ENCODE data around the gene NCMAP.
A peak's percentile ranks its signal among the peaks of the same experiment; 100 is the strongest.

Gene NCMAP

GRCh38 chr1:24620678-24621077 is 64.8 kb downstream of the NCMAP start:
- no peak for DNase-seq (ENCODE audit: extremely low read depth in 1 of 2, low read depth in 1 of 2)

GRCh38 chr1:24621121-24621520 is 65.2 kb downstream of the NCMAP start:
- DNase-seq (ENCODE audit: extremely low read depth in 1 of 2, low read depth in 1 of 2): no peak

- DNase-seq (ENCODE audit: extremely low read depth in 1 of 2, low read depth in 1 of 2): no peak
These were observed 66.3 kb downstream of the NCMAP start for GRCh38 chr1:24622218-24622617.

- DNase-seq (ENCODE audit: extremely low read depth in 1 of 2, low read depth in 1 of 2): no peak
These were observed 76.9 kb downstream of the NCMAP start for GRCh38 chr1:24632832-24633175.

- DNase-seq (ENCODE audit: extremely low read depth in 1 of 2, low read depth in 1 of 2): no peak
These were observed 79.4 kb downstream of the NCMAP start for GRCh38 chr1:24635195-24635843.

GRCh38 chr1:24636661-24637357 is 80.9 kb downstream of the NCMAP start:
- DNase-seq (ENCODE audit: extremely low read depth in 1 of 2, low read depth in 1 of 2): no peak

GRCh38 chr1:24639094-24639493 is 83.2 kb downstream of the NCMAP start:
- DNase-seq (ENCODE audit: extremely low read depth in 1 of 2, low read depth in 1 of 2): no peak

- no peak for DNase-seq (ENCODE audit: extremely low read depth in 1 of 2, low read depth in 1 of 2)
These were observed 84.0 kb downstream of the NCMAP start for GRCh38 chr1:24639881-24640280.

GRCh38 chr1:24640288-24640687 is 84.4 kb downstream of the NCMAP start:
- DNase-seq (ENCODE audit: extremely low read depth in 1 of 2, low read depth in 1 of 2): no peak

GRCh38 chr1:24641646-24642151 is 85.8 kb downstream of the NCMAP start:
- DNase-seq (ENCODE audit: extremely low read depth in 1 of 2, low read depth in 1 of 2): peak in 1 of 2 donors; percentile 7

GRCh38 chr1:24642481-24643362 is 86.8 kb downstream of the NCMAP start, which contains the start of gene SRRM1:
Gene SRRM1, plus strand, starts transcription at chr1:24643302. Its CDS starts 25 bp downstream, at chr1:24643327.
- DNase-seq (ENCODE audit: extremely low read depth in 1 of 2, low read depth in 1 of 2): peak; percentile 96 to 99

- peak in 1 of 2 donors; percentile 7 for DNase-seq (ENCODE audit: extremely low read depth in 1 of 2, low read depth in 1 of 2)
These were observed 87.6 kb downstream of the NCMAP start for GRCh38 chr1:24643363-24644099.

GRCh38 chr1:24644100-24644384 is 88.2 kb downstream of the NCMAP start:
- no peak for DNase-seq (ENCODE audit: extremely low read depth in 1 of 2, low read depth in 1 of 2)

- DNase-seq (ENCODE audit: extremely low read depth in 1 of 2, low read depth in 1 of 2): no peak
These were observed 93.0 kb downstream of the NCMAP start for GRCh38 chr1:24648919-24649318.

GRCh38 chr1:24652382-24652781 is 96.5 kb downstream of the NCMAP start:
- no peak for DNase-seq (ENCODE audit: extremely low read depth in 1 of 2, low read depth in 1 of 2)

- DNase-seq (ENCODE audit: extremely low read depth in 1 of 2, low read depth in 1 of 2): no peak
These were observed 98.1 kb downstream of the NCMAP start for GRCh38 chr1:24654010-24654409.

- no peak for DNase-seq (ENCODE audit: extremely low read depth in 1 of 2, low read depth in 1 of 2)
These were observed 100.2 kb downstream of the NCMAP start for GRCh38 chr1:24656046-24656445.

GRCh38 chr1:24657781-24658180 is 101.9 kb downstream of the NCMAP start:
- DNase-seq (ENCODE audit: extremely low read depth in 1 of 2, low read depth in 1 of 2): no peak

Measured in stimulated activated CD8-positive, alpha-beta memory T cell treated with anti-CD3 and anti-CD28 coated beads, Interleukin-7, amount 100 ng/mL, for 48 hours (primary cell).